NT2/D1 (cell line): Measurements from ENCODE around the gene CRYGC.

Experiments used
- DNase-seq: peaks from one replicate; pipeline ENCODE4 v3.0.0-alpha.2; 2011; ENCODE audit warnings: low read depth, low spot score
- H3K27me3 ChIP-seq: 2 replicates; pipeline ENCODE4 v1.6.0; 2011; ENCODE audit warnings: mild to moderate bottlenecking; ENCODE audit not compliant: insufficient read length, insufficient read depth
- H3K36me3 ChIP-seq: 2 replicates; pipeline ENCODE4 v1.6.1; 2011; ENCODE audit warnings: mild to moderate bottlenecking, low read length, mixed read lengths; ENCODE audit not compliant: insufficient read depth, insufficient read length
- H3K4me1 ChIP-seq: 2 replicates; pipeline ENCODE4 v1.5.1; 2011; ENCODE audit not compliant: insufficient read depth, insufficient read length
- H3K4me3 ChIP-seq: 2 replicates; pipeline ENCODE4 v1.5.1; 2011; ENCODE audit warnings: low read depth; ENCODE audit not compliant: insufficient read length
- H3K9ac ChIP-seq: 2 replicates; pipeline ENCODE4 v1.6.0; 2011; ENCODE audit warnings: low read depth; ENCODE audit not compliant: insufficient read length
- H3K9me3 ChIP-seq: 2 replicates; pipeline ENCODE4 v1.5.1; 2011; ENCODE audit warnings: mild to moderate bottlenecking, low read length; ENCODE audit not compliant: insufficient read depth
- SUZ12 ChIP-seq: IDR thresholded peaks from 2 replicates; pipeline ENCODE4 v1.6.1; 2011; ENCODE audit not compliant: insufficient read length, insufficient read depth; ENCODE audit errors: extremely low read depth
- YY1 ChIP-seq: IDR thresholded peaks from 2 replicates; pipeline ENCODE4 v1.6.1; 2011; ENCODE audit not compliant: insufficient read length, insufficient read depth
- ZNF274 ChIP-seq: IDR thresholded peaks from 2 replicates; pipeline ENCODE4 v1.6.1; 2011; ENCODE audit warnings: mild to moderate bottlenecking, low read depth, low read length

Gene CRYGC

GRCh38 chr2:208129744-208130711, at the start of gene CRYGC:
TSS of gene CRYGC (minus strand) at chr2:208129828. CDS start at chr2:208129792, 36 bp downstream.
- no peaks in the 10 kb centered on the region; the same call in 1 of the 2 replicates for H3K9me3 ChIP-seq
- H3K27me3 ChIP-seq, result no peaks in the 10 kb centered on the region
- no peak for TF ChIP-seq ZNF274
- TF ChIP-seq SUZ12, result no peak
- TF ChIP-seq YY1, result no peak
- H3K4me1 ChIP-seq, result no peaks in the 10 kb centered on the region
- DNase-seq, result no peak
- H3K36me3 ChIP-seq, result no peaks in the 10 kb centered on the region
- H3K4me3 ChIP-seq, result no peak within 1 kb of the TSS
- H3K9ac ChIP-seq, result no peak within 1 kb of the TSS

- Histone ChIP-seq H3K9ac (no peak overlapping the region), H3K9me3 (no peaks in the 10 kb centered on the region), H3K4me3 (no peak overlapping the region), H3K4me1 (no peaks in the 10 kb centered on the region), H3K27me3 (no peaks in the 10 kb centered on the region), H3K36me3 (no peaks in the 10 kb centered on the region)
- no peak for DNase-seq
- no peak for TF ChIP-seq ZNF274
- TF ChIP-seq YY1, result no peak
- TF ChIP-seq SUZ12, result no peak
Observed at GRCh38 chr2:208179028-208179609, 49.5 kb upstream of the CRYGC start.

- no peaks in the 10 kb centered on the region for H3K27me3 ChIP-seq
- H3K4me3 ChIP-seq, result no peak overlapping the region
- TF ChIP-seq YY1 (no peak), SUZ12 (no peak), ZNF274 (no peak)
- H3K4me1 ChIP-seq, result no peaks in the 10 kb centered on the region
- H3K36me3 ChIP-seq, result no peaks in the 10 kb centered on the region
- no peak for DNase-seq
- H3K9me3 ChIP-seq, result no peaks in the 10 kb centered on the region
- H3K9ac ChIP-seq, result no peak overlapping the region
Observed at GRCh38 chr2:208175840-208176153, 46.2 kb upstream of the CRYGC start.

GRCh38 chr2:208175069-208175839, 45.6 kb upstream of the CRYGC start:
- DNase-seq, result peak; percentile 68
- Histone ChIP-seq H3K4me1 (no peaks in the 10 kb centered on the region), H3K9ac (no peak overlapping the region), H3K4me3 (no peak overlapping the region), H3K36me3 (no peaks in the 10 kb centered on the region), H3K27me3 (no peaks in the 10 kb centered on the region), H3K9me3 (no peaks in the 10 kb centered on the region)
- no peak for TF ChIP-seq ZNF274
- no peak for TF ChIP-seq SUZ12
- TF ChIP-seq YY1, result no peak

GRCh38 chr2:208174144-208174543, 44.5 kb upstream of the CRYGC start:
- TF ChIP-seq YY1 (no peak), SUZ12 (no peak), ZNF274 (no peak)
- Histone ChIP-seq H3K4me1 (no peaks in the 10 kb centered on the region), H3K4me3 (no peak overlapping the region), H3K9ac (no peak overlapping the region), H3K27me3 (no peaks in the 10 kb centered on the region), H3K36me3 (no peaks in the 10 kb centered on the region), H3K9me3 (no peaks in the 10 kb centered on the region)
- no peak for DNase-seq

GRCh38 chr2:208172125-208172524, 42.5 kb upstream of the CRYGC start:
- TF ChIP-seq ZNF274, result no peak
- no peak for TF ChIP-seq YY1
- no peak for TF ChIP-seq SUZ12
- no peaks in the 10 kb centered on the region for H3K4me1 ChIP-seq
- H3K9me3 ChIP-seq, result no peaks in the 10 kb centered on the region
- no peak for DNase-seq
- no peak overlapping the region for H3K4me3 ChIP-seq
- no peaks in the 10 kb centered on the region for H3K27me3 ChIP-seq
- no peaks in the 10 kb centered on the region for H3K36me3 ChIP-seq
- H3K9ac ChIP-seq, result no peak overlapping the region
